Measurements from ENCODE around the gene TXNIP. TPM values are rescaled to one million over a fixed set of nuclear protein-coding genes. Genes with fewer than 3 reads are reported as not detected.

The TXNIP gene
- total RNA-seq, 1 experiment from 2014 or later = 2.5 TPM

GRCh38 chr1:145947551-145947950, 48.8 kb downstream of the TXNIP start:
- ATAC-seq = no peak
- no peaks in the 10 kb centered on the region for H3K9me3 ChIP-seq (ENCODE audit: control insufficient read depth in 1 of 2, insufficient read depth in 1 of 2, low read depth in 1 of 2, low read length in 2 of 2)
- no peak overlapping the region for H2AFZ ChIP-seq (ENCODE audit: low read depth, low read length, poor library complexity, severe bottlenecking)
- no peaks in the 10 kb centered on the region for H3K9me2 ChIP-seq (ENCODE audit: insufficient read depth)
- intact Hi-C loops (cut with micrococcal nuclease) = loop anchor here (10.0 kb wide), 1 partner anchor 57 kb away; no protein-coding TSS in a partner anchor
- no peak overlapping the region for H3K9ac ChIP-seq (ENCODE audit: low read length)
- no peak for DNase-seq (ENCODE audit: low read depth, low spot score)
- ChIA-PET POLR2A (interaction anchor here (1.1 kb wide), 1 partner anchor 11 kb away, joined by 3 read pairs; the partner anchor contains the start of gene LIX1L), CTCF (no interaction called here), RAD21 (ENCODE audit: low non-redundant PET in 1 of 2, low total read pairs in 2 of 2, uncharacterized antibody in 2 of 2, unreplicated experiment in 2 of 2) (no interaction called here)
- no peaks in the 10 kb centered on the region for H3K36me3 ChIP-seq (ENCODE audit: control insufficient read depth in 1 of 2, insufficient read depth in 2 of 2, low read length in 2 of 2)
- no peaks in the 10 kb centered on the region for H4K20me1 ChIP-seq (ENCODE audit: insufficient read depth)
- BruUV-seq (replicated peaks) = no TSS peak
- H3K27me3 ChIP-seq (ENCODE audit: insufficient read depth, low read length) = no peaks in the 10 kb centered on the region
- no peak overlapping the region for H3K27ac ChIP-seq (ENCODE audit: low read depth, low read length)
- H3K4me2 ChIP-seq (ENCODE audit: low read length) = no peak overlapping the region
- H3K4me3 ChIP-seq (replicated peaks in 1 of 2; ENCODE audit: low read depth in 1 of 2, low read length in 2 of 2) = no peak overlapping the region
- no peak for TF ChIP-seq MAX (IDR thresholded peaks at IDR 0.05)
- no peak for TF ChIP-seq EZH2 (IDR thresholded peaks at IDR 0.05)
- TF ChIP-seq, protein P1, sequence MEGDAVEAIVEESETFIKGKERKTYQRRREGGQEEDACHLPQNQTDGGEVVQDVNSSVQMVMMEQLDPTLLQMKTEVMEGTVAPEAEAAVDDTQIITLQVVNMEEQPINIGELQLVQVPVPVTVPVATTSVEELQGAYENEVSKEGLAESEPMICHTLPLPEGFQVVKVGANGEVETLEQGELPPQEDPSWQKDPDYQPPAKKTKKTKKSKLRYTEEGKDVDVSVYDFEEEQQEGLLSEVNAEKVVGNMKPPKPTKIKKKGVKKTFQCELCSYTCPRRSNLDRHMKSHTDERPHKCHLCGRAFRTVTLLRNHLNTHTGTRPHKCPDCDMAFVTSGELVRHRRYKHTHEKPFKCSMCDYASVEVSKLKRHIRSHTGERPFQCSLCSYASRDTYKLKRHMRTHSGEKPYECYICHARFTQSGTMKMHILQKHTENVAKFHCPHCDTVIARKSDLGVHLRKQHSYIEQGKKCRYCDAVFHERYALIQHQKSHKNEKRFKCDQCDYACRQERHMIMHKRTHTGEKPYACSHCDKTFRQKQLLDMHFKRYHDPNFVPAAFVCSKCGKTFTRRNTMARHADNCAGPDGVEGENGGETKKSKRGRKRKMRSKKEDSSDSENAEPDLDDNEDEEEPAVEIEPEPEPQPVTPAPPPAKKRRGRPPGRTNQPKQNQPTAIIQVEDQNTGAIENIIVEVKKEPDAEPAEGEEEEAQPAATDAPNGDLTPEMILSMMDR (IDR thresholded peaks at IDR 0.05 in 2 of 3, conservative IDR thresholded peaks at IDR 0.05 in 1 of 3; ENCODE audit: borderline replicate concordance in 1 of 3, insufficient read depth in 1 of 3, low read depth in 2 of 3, low read length in 2 of 3) = no peak
- no peak for TF ChIP-seq ZNF274 (IDR thresholded peaks at IDR 0.05; ENCODE audit: low read depth, low read length)
- TF ChIP-seq, protein P2, sequence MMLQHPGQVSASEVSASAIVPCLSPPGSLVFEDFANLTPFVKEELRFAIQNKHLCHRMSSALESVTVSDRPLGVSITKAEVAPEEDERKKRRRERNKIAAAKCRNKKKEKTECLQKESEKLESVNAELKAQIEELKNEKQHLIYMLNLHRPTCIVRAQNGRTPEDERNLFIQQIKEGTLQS (IDR thresholded peaks at IDR 0.05) = no peak
- TF ChIP-seq CEBPB (IDR thresholded peaks at IDR 0.05; ENCODE audit: low read depth) = no peak
- no peak for TF ChIP-seq YY1 (IDR thresholded peaks at IDR 0.05; ENCODE audit: extremely low read depth, insufficient replicate concordance, low read depth, low read length)
- no peak for TF ChIP-seq EGR1 (IDR thresholded peaks at IDR 0.05; ENCODE audit: low read depth)
- TF ChIP-seq RAD21 (IDR thresholded peaks at IDR 0.05; ENCODE audit: low read depth) = no peak
- no peak for TF ChIP-seq EZH2phosphoT487 (IDR thresholded peaks at IDR 0.05; ENCODE audit: borderline replicate concordance)
- TF ChIP-seq JUND (IDR thresholded peaks at IDR 0.05) = no peak
- TF ChIP-seq FOSL1 (IDR thresholded peaks at IDR 0.05; ENCODE audit: low read depth) = no peak
- TF ChIP-seq POLR2AphosphoS5 (IDR thresholded peaks at IDR 0.05; ENCODE audit: low read depth, low read length) = no peak
- TF ChIP-seq POLR2A (IDR thresholded peaks at IDR 0.05; ENCODE audit: borderline replicate concordance, extremely low read depth, insufficient read depth, insufficient read length) = no peak
- H3K4me1 ChIP-seq (ENCODE audit: control insufficient read depth in 1 of 2, insufficient read depth in 2 of 2, low read length in 2 of 2) = peaks cover 0 to 3% of the 10 kb centered on the region in 2 experiments; a peak in 1 of 4 replicates
- H3K79me2 ChIP-seq (ENCODE audit: insufficient read depth, low read length) = no peaks in the 10 kb centered on the region
